GM12892 (cell line): ENCODE results near the gene DDX27.
A peak's percentile ranks its signal among the peaks of the same experiment; 100 is the strongest.
"Not testable (repeated sequence)": the region's sequence is repeated elsewhere in the genome, so short reads cannot be mapped to it uniquely, and the experiment has no call there.

Experiments used
- DNase-seq: peaks from one replicate; pipeline ENCODE4 v3.0.0; 2011; ENCODE audit not compliant: insufficient read length
- FAIRE-seq: peaks from 2 replicates; lab custom pipeline; 2011; peaks lifted over from hg19 to GRCh38; lab: Jason Lieb, UNC
- POLR2A ChIP-seq: IDR thresholded peaks from 2 replicates; pipeline ENCODE4 v1.6.1; 2011; ENCODE audit warnings: low read depth, low read length, control low read depth
- POLR2AphosphoS5 ChIP-seq: IDR thresholded peaks from 2 replicates; pipeline ENCODE4 v1.6.1; 2011; ENCODE audit warnings: low read depth, low read length, control low read depth
- TAF1 ChIP-seq: IDR thresholded peaks from 2 replicates; pipeline ENCODE4 v1.6.1; 2011; ENCODE audit warnings: low read depth, mild to moderate bottlenecking, control low read depth, low read length, borderline replicate concordance

DDX27 gene

GRCh38 chr20:49210757-49211110 lies 8.5 kb upstream of the DDX27 start:
- no peak for DNase-seq
- no peak for FAIRE-seq
- TF ChIP-seq POLR2A: no peak
- no peak for TF ChIP-seq POLR2AphosphoS5
- no peak for TF ChIP-seq TAF1

DNA sequence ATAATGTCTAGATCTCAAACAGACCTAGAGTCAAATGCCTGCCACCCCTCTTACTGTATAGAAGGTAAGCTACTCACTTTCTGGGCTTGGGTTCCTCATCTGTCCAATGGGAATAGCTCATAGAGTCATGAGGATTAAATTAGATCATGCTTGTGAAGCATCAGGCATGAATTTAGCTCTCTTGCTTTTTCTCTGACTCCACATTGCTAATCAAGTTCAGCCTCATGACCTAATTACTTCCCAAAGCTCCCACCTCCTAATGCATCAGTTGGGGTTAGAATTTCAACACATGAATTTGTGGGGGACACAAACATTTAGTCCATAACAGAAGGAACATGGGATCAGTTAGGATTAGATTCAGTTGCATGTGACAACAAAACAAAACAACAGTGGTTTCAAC lies 4.6 kb upstream of the DDX27 start:
- DNase-seq (no peak), FAIRE-seq (no peak)
- no peak for TF ChIP-seq TAF1

- FAIRE-seq (no peak), DNase-seq (no peak)
- no peak for TF ChIP-seq TAF1
- no peak for TF ChIP-seq POLR2AphosphoS5
- TF ChIP-seq POLR2A: no peak
These were observed 4.0 kb upstream of the DDX27 start for GRCh38 chr20:49215232-49215631.

- peak; percentile 90 for FAIRE-seq
- TF ChIP-seq POLR2A (no peak), POLR2AphosphoS5 (no peak), TAF1 (no peak)
- DNase-seq: no peak
These were observed 2.1 kb upstream of the DDX27 start for GRCh38 chr20:49216991-49217578.

DNA sequence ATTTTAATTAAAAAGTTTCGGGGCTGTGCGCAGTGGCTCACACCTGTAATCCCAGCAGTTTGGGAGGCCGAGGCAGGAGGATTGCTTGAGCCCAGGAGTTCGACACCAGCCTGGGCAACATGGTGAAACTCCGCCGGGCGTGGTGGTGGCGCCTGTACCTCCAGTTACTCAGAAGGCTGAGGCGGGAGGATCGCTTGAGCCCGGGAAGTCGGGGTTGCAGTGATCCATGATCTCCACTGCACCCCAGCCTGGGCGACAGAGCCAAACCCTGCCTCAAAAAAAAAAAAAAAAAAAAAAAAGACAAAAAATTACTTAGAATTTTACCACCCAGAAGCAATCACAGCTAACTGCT lies 501 bp upstream of the DDX27 start:
- FAIRE-seq, DNase-seq: not testable (repeated sequence)

GRCh38 chr20:49219924-49220831 lies 962 bp downstream of the DDX27 start:
- TF ChIP-seq POLR2A (no peak), TAF1 (no peak), POLR2AphosphoS5 (no peak)
- no peak for DNase-seq
- FAIRE-seq: no peak

GRCh38 chr20:49225896-49226295 lies 6.7 kb downstream of the DDX27 start:
- no peak for DNase-seq
- TF ChIP-seq TAF1: no peak
- TF ChIP-seq POLR2A: no peak
- TF ChIP-seq POLR2AphosphoS5: no peak
- no peak for FAIRE-seq

DNA sequence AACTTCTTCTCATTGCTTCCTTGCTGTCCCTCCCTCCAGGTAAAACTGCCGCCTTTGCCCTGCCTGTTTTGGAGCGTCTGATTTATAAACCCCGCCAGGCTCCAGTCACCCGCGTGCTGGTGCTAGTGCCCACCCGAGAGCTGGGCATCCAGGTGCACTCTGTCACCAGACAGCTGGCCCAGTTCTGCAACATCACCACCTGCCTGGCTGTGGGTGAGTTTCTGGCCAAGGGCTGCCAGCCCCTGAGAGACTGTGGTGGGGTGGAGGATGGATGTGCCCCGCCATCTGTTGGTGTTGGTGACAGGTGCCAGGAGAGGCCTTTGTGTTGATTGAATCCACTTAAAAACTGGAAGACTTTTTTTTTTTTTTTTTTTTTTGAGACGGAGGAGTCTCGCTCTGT lies 9.5 kb downstream of the DDX27 start:
- TF ChIP-seq TAF1 (no peak), POLR2AphosphoS5 (no peak), POLR2A (no peak)
- FAIRE-seq (no peak), DNase-seq (no peak)

DNA sequence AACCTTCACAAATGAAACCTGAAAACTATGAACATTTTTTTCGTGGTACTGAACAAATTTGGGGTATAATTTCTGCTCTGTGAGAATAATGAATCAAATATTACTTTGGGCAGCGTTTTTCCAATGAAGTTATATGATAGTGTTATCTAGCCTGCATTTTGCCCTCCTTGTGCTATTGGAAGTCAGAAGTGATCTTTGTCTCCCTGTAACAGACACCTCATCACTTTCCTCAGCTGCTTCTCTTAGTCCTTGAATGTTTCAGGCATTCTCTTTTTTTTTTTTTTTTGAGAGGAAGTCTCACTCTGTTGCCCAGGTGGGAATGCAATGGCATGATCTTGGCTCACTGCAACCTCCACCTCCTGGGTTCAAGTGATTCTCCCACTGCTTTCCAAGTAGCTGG lies 10.2 kb downstream of the DDX27 start:
- TF ChIP-seq POLR2AphosphoS5: no peak
- DNase-seq: no peak
- no peak for FAIRE-seq

GRCh38 chr20:49230021-49230420 lies 10.8 kb downstream of the DDX27 start:
- no peak for TF ChIP-seq TAF1
- TF ChIP-seq POLR2A: no peak
- no peak for TF ChIP-seq POLR2AphosphoS5
- FAIRE-seq (no peak), DNase-seq (no peak)

- DNase-seq: no peak
- TF ChIP-seq TAF1 (no peak), POLR2AphosphoS5 (no peak), POLR2A (no peak)
- FAIRE-seq: no peak
These were observed 11.4 kb downstream of the DDX27 start for GRCh38 chr20:49230561-49231133.

GRCh38 chr20:49231471-49231870 lies 12.3 kb downstream of the DDX27 start:
- FAIRE-seq (no peak), DNase-seq (no peak)
- TF ChIP-seq POLR2A (no peak), TAF1 (no peak), POLR2AphosphoS5 (no peak)
